Brain microvascular endothelial cell (primary cell): ENCODE data around the gene C1QTNF3.

Source experiments
- DNase-seq: peaks from one replicate; pipeline ENCODE4 v3.0.0-alpha.2; 2020
- H3K27ac ChIP-seq: fragments of 250-450 bp; sonication (Bioruptor Pico); 2 replicates; pipeline ENCODE4 v1.5.1; 2020; ENCODE audit warnings: mild to moderate bottlenecking, moderate library complexity
- H3K27me3 ChIP-seq: fragments of 250-450 bp; sonication (Bioruptor Pico); replicated peaks from 2 replicates; pipeline ENCODE4 v1.5.1; 2020; ENCODE audit warnings: mild to moderate bottlenecking
- H3K36me3 ChIP-seq: fragments of 250-450 bp; sonication (Bioruptor Pico); replicated peaks from 2 replicates; pipeline ENCODE4 v1.5.1; 2020; ENCODE audit warnings: mild to moderate bottlenecking
- H3K4me3 ChIP-seq: 2 replicates; pipeline ENCODE4 v1.5.1; 2011; ENCODE audit warnings: low read depth, mild to moderate bottlenecking, control low read depth, low read length, moderate library complexity
- CTCF ChIP-seq: IDR thresholded peaks from 2 replicates; pipeline ENCODE4 v1.5.1; 2011; ENCODE audit warnings: low read depth, mild to moderate bottlenecking, moderate library complexity, low read length, control low read depth, inconsistent platforms; ENCODE audit errors: missing control alignments
- in situ Hi-C: cut with HindIII; loops from 2 replicates; pipeline ENCODE4 v1.10.0; 2017; ENCODE audit warnings: low sequenced_read_pairs, low pct_ligation_motif_present

Gene C1QTNF3

GRCh38 chr5:34064656-34065055 is 21.6 kb upstream of the C1QTNF3 start:
- H3K36me3 ChIP-seq = no peaks in the 10 kb centered on the region
- no peak for TF ChIP-seq CTCF
- H3K4me3 ChIP-seq = no peak overlapping the region
- no peak overlapping the region for H3K27ac ChIP-seq
- DNase-seq = no peak
- in situ Hi-C loops = no loop called here
- H3K27me3 ChIP-seq = no peaks in the 10 kb centered on the region

GRCh38 chr5:34062419-34062818 is 19.4 kb upstream of the C1QTNF3 start:
- no peak for DNase-seq
- Histone ChIP-seq H3K27ac (no peak overlapping the region), H3K36me3 (no peaks in the 10 kb centered on the region), H3K4me3 (no peak overlapping the region), H3K27me3 (no peaks in the 10 kb centered on the region)
- TF ChIP-seq CTCF = no peak
- in situ Hi-C loops = no loop called here

GRCh38 chr5:34061993-34062392 is 19.0 kb upstream of the C1QTNF3 start:
- Histone ChIP-seq H3K27ac (no peak overlapping the region), H3K27me3 (no peaks in the 10 kb centered on the region), H3K4me3 (no peak overlapping the region), H3K36me3 (no peaks in the 10 kb centered on the region)
- TF ChIP-seq CTCF = no peak
- in situ Hi-C loops = no loop called here
- no peak for DNase-seq

GRCh38 chr5:34059977-34060376 is 17.0 kb upstream of the C1QTNF3 start:
- Histone ChIP-seq H3K27ac (no peak overlapping the region), H3K27me3 (no peaks in the 10 kb centered on the region), H3K4me3 (no peak overlapping the region), H3K36me3 (no peaks in the 10 kb centered on the region)
- DNase-seq = no peak
- TF ChIP-seq CTCF = no peak
- in situ Hi-C loops = no loop called here

- no peak for DNase-seq
- Histone ChIP-seq H3K27me3 (no peaks in the 10 kb centered on the region), H3K36me3 (no peaks in the 10 kb centered on the region), H3K4me3 (no peak overlapping the region), H3K27ac (no peak overlapping the region)
- TF ChIP-seq CTCF = no peak
- in situ Hi-C loops = no loop called here
These were observed 15.5 kb upstream of the C1QTNF3 start for GRCh38 chr5:34058532-34058931.

- DNase-seq = no peak
- TF ChIP-seq CTCF = no peak
- H3K27ac ChIP-seq = no peak overlapping the region
- in situ Hi-C loops = no loop called here
- no peaks in the 10 kb centered on the region for H3K36me3 ChIP-seq
- H3K4me3 ChIP-seq = no peak overlapping the region
- H3K27me3 ChIP-seq = no peaks in the 10 kb centered on the region
These were observed 14.6 kb upstream of the C1QTNF3 start for GRCh38 chr5:34057569-34057968.
